H4 (cell line): ENCODE measurements around the gene LGALSL. TPM values are rescaled to one million over a fixed set of nuclear protein-coding genes. Genes with fewer than 3 reads are reported as not detected.
"Not testable (repeated sequence)": the region's sequence is repeated elsewhere in the genome, so short reads cannot be mapped to it uniquely, and the experiment has no call there.

ENCODE experiments used
- DNase-seq: peaks from one replicate; pipeline ENCODE4 v3.0.0-alpha.2; 2015; ENCODE audit warnings: low spot score
- total RNA-seq: library from RNA; depleted of rRNA; stranded (reverse); fragments of >200 nt; shearing (Covaris generic); gene quantifications from 2 replicates; pipeline ENCODE4 v1.2.3, GENCODE V29; 2014

The LGALSL gene
- total RNA-seq, 1 experiment from 2014 or later, result 5.0 TPM

DNA sequence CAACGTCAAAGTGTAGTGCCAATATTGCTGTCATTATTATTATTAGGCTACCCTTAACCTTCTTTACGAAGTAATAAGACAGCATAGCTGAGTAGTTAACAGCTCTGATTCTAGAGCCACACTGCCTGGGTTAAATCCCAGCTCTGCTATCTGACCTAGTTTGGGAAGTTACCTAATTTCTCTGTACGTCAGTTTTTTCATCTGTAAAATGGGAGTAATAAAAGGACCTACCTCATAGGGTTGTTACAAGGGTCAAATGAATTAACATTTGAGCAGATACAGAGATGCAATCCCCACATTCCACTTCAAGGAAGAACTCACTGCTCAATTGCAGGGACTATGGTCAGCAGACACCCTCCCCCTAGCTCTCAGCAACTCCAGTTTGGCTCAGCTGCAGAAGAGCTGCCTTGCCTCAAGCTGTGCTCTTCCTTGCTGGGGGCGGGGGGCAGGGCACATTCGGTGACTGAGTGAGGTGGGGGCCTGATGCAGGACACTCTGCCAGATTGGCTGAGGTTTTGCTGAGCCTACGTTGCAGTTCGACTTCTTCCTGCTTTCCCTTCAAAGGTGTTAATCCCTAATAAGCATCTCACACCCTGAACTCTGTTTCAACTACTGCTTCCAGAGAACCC, 11.0 kb upstream of the LGALSL start:
- no peak for DNase-seq

DNA sequence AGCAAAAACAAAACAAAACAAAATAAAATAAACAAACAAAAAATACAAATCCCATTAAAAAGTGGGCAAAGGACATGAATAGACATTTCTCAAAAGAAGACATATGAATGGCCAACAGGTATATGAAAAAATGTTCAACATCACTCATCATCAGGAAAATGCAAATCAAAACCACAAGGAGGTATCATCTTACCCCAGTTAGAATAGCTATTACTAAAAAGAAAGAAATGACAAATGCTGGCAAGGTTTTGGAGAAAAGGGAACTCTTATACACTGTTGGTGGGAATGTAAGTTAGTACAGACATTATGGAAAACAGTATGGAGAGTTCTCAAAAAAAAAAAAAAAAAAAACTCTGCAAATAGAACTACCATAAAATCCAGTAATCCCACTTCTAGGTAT, 8.0 kb upstream of the LGALSL start:
- not testable (repeated sequence) for DNase-seq

DNA sequence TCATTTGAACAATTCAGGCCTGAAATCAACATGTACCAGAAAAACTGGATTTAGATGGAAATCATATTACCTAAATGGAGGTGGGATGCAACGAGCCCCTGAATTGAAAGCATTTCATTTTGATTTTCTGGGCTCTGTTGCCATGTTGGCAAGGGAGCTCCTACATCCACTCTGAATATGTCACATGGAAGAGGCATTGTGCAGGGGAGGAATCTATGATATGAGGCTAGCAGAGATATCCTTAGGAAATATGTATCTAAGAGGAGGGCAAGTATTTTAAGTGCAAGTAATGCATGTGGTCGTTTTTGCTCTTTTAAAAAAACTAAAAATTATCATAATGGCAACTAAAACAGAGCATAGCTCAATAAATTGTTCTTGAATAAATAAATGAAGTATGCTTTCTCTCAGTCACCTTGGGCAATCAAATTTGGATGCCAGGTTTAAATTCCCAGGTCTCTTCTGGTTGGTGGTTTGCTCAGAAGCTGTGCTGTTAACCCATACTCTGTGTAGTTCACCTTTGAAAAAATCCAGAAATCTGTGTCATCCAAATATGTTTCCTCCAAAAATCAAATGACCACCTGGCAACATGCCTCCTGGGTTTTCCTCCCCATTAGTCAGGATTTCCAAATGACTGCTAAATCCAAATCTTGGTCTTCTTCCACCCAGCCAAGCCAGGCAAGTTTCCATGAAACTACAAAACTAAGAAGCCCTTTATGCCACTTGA, 6.5 kb upstream of the LGALSL start:
- no peak for DNase-seq

DNA sequence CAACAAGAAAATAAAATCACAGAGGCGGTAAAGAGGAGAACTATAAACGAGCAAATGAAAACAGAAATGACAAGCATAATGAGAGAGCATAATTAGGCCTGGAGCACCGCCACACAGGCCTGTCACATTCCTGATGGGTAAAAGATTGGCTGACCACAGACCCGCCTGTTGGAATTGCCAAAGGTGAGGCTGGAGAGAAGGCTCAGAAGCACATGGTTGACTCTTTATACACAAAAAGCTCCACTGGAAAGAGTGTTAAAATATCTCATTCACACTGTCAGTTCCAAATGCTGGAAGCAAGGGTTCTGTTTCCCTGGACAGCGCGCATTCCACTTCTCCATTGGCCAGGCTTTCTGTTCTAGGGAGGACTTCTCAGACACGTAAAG, 5.9 kb upstream of the LGALSL start:
- DNase-seq, result no peak

DNA sequence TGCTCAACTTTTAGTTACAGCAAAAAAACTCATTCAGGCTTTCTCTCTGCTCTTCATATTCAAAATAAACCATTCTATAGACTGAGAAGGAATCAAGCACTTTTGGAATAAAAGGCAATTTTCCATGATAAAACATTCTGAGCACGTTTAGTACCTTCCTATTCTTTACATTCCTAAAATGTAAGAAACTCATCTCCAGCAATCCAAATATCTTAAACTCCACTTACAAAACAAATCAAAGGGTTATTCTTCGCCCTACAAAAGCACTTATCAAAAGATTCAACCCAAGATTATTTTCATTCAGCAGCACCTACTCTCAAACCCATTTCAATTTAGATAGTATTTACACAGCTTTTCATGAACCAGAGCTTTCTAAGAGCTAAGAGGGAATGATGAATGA, 2.9 kb upstream of the LGALSL start:
- DNase-seq, result no peak

DNA sequence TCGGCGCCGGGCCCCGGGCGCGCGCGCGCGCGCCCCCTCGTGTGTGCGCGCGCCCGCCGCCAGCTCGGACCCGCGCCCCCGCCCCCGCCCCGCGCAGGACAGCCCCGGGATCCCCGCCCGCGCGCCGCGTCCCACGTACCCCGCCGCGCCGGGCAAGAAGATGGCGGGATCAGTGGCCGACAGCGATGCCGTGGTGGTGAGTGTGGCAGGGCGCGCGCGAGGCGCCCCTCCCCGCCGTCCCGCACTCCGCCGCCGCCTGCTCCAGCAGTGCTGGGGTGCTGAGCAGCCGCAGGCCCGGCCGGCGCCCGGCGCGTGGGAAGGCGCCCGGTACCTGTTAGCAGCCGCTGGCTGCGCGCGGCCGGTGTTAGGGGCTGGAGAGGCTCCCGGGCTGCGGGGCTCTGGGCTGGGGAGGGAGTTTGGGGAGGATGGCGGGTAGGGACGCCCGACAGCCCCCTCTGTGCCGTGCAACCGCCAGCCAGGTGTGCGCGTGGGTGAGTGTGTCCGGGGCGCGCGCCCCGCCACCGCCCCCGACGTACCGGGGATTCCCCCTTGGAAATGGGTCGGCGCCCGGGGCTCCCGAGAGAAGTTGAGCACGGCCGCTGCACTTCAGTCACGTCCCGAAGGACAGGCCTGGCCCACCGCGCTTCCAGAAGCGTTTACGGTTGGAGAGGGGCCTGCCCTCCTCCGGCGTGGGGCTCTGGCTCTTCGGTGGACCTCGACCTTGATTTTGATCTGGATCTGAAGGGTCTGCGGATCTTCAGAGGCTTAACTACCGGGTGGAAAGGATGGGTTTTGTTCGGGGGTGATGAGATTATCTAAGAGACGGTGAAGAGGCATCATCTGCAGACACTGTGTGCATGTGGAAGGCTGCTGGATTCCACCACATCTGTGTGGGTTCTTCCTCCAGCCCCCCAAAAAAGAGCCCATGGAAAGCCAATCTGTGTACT, 697 bp downstream of the LGALSL start:
- no peak for DNase-seq

DNA sequence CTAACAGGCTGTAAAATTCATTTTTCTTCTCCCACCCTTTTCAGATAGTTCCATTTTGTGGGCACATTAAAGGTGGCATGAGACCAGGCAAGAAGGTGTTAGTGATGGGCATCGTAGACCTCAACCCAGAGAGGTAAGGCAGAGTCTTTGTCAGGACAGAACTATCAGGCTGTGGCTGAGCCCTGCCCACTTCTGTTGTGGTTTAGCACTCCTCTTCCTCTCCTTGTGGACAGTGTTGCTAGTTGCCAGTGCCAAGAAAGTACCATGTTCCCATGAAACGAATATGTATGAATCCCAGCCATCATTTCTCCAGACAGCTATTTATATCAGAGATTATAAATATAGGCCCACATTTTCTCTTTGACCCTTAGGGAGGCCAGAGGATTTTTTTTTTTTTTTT, 1.6 kb downstream of the LGALSL start:
- DNase-seq, result no peak

DNA sequence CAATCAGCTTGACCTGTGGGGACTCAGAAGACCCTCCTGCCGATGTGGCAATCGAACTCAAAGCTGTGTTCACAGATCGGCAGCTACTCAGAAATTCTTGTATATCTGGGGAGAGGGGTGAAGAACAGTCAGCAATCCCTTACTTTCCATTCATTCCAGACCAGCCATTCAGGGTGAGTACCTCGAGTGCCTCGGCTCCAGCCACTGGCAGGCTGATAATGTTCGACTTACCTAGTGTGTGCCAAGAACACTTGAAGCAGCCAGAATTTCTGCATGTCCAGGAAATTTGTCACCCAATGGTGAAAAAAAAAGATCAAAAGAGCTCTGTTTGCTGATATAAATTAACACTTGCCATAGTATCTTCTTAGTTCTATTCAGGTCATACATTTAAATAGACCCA, 2.3 kb downstream of the LGALSL start:
- DNase-seq, result no peak

DNA sequence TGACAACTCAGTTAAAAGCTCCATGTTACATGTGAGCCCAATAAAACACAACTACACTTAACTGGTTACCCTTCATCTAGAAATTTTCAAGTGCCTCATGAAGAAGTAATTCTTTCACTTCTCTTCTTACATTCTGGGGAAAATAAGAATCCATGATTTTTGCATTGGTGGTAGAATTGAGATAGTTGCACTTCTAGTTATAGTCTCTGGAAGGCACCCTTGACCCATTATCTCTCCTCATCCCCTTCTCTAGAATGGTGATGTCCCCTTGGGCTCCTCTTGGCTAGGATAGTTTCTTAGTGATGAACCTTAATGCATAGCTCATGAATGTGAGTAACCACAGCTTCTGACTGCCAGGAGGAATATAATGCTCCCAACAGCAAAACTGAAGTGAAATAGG, 3.6 kb downstream of the LGALSL start:
- DNase-seq, result no peak

DNA sequence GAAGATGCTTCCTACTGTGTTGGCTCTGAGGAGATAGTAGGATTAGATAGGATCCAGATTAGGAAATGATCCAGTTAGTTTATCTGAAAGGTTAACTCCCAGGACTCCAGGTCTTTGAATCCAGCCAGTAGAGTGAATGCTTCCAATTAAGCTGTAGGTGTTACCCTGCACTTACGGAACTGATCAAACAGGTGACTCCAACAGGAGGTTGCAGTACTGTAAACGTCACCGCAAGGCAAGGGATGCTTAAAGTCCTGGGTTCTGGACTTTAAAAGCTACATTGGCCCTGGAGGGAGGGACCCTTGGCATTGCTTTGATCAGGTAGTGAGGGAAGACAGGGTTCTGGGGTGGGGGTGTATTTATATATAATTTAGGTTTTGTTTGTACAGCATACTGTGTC, 5.6 kb downstream of the LGALSL start:
- DNase-seq, result no peak

DNA sequence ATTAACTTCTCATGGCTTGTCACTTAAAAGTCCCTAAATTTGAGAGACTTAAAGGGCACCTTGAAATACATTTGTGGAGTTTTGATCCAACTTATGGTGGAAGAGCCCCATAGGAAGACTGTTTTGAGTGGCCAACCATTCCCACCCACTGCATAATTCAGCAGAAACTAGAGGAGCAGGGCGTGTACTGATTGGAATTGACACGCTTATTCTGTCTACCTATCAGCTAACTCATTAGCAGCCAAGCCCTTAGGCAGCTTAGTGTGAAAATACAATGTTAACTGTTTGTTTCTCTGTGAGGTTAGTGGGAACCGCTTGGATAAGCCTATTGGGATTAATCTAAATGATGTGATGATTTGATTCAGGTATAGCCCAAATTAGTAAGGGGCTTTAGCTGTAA, 6.4 kb downstream of the LGALSL start:
- no peak for DNase-seq

DNA sequence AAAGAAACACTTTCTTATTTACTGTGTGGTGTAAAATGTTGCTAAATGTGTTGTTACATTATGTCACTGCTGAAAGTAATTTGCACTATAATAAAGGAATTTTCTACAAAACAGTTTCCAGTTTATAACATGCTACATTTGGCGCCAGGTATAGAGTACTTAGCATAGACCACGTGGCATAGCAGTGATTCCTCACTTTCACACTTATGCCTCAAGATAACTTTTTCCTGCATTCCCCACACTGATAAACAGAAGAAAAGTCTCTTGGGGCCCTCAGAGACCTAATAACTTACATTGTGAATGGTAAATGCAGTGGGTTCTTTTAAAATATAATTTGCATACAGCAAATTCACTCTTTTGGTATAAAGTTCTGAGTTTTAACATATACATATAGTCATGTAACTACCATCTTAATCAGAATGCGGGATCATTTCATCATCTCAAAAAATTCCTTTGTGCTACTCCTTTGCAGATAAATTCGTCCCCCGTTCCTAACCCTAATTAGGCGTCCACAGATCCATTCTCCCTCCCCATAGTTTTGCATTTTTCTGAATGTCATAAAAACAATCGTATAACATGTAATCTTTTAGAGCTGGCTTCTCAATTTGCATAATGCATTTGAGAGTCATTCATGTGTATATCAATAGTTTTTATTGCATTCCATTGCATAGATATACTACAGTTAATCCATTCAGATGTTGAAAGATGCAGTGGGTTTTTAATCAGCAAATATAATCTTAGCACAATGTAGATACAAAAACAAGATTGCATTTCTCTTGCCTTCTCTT, 7.5 kb downstream of the LGALSL start:
- no peak for DNase-seq

DNA sequence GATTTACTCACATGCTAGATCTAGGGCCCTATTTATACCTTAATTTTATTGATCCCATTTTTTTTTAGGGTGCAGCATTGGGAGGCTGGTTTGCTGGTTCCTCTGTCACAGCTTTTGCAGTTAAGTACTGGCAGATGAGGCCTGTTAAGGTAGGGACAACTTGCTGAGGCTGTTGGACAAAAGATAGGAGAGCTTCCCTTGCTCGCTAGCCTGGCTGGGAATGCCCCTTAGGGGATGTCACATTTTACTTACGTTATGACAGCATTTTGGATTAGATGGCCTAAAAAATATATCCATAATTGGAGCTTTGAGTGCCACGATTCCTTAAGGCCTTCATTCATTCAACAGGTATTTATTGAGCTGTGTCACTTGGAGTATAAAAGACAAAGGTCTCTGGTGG, 8.2 kb downstream of the LGALSL start:
- no peak for DNase-seq

DNA sequence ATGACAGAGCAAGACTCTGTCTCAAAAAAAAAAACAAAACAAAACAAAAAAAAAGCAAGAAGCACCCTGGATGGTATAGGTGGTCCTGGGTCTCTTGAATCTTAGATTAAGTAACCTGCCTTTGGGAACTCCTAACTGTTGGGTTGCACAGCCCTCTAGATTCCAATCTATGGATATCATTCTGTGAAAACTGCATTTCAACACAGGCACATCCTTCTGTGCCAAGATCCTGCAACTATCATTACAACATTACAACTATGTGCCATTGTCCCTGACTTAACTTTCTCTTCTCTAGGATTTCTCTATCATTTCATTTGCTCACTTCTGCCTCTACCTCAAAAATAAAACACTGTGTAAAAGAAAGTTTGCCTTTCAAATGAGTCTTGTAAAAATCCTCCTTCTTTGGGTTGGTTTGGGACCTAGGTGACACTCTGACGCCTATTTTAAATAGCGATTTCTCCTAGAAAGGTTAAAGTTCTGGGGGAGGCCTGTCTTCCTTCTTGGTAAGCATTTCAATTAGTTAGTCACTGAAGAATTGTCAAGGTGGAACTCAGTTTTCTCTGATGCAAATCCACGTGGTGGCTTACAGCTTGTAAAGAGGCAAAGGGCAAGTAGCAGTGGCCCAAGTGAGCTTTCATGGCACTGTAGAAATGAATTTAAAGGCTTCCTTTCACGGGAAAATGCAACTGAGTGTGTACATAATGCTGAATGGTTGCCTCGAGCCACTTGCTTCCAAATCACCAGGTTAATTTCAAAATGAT, 9.2 kb downstream of the LGALSL start:
- no peak for DNase-seq

DNA sequence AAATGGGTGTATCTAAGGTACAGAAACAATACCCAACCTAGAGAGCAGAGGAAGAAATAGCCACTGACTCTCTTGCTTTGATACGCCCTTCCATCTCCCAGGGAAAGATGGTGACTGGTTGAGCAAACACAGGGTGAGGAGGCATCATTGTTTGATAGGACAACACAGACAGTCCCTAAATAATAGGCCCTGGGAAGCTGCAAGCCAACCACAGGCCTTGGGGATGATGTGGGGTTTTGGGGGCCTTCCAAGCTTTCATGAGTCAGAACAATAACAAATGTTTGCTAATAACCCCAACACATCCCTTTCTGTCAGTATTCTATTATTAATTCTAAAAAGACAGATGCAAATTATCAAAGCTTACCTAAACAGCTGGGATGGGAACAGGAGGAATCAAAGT, 9.8 kb downstream of the LGALSL start:
- DNase-seq, result no peak

DNA sequence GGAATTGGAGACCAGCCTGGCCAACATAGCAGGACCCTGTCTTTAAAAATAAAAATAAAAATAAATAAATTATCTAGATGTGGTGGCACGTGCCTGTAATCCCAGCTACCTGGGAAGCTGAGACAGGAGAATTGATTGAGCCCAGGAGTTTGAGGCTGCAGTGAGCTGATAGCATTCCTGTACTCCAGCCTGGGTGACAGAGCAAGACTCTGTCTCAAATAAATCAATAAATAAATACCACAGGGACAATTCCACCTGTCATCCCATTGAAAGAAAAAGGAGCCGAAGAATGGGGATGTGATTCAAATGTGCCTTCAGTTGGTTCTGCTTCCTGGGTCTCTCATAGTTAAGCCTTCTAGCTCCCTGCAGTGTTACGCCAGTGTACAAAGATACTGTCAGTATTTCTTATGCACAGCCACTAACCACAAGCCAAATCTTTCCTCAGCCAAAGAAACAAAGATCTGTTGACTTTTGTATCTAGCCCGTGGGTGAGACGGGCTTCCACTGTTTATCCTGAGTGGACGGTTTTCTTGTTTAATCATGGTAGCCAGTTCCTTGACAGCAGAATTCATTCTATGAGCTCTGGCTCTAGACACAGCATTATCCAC, 12.6 kb downstream of the LGALSL start:
- no peak for DNase-seq

DNA sequence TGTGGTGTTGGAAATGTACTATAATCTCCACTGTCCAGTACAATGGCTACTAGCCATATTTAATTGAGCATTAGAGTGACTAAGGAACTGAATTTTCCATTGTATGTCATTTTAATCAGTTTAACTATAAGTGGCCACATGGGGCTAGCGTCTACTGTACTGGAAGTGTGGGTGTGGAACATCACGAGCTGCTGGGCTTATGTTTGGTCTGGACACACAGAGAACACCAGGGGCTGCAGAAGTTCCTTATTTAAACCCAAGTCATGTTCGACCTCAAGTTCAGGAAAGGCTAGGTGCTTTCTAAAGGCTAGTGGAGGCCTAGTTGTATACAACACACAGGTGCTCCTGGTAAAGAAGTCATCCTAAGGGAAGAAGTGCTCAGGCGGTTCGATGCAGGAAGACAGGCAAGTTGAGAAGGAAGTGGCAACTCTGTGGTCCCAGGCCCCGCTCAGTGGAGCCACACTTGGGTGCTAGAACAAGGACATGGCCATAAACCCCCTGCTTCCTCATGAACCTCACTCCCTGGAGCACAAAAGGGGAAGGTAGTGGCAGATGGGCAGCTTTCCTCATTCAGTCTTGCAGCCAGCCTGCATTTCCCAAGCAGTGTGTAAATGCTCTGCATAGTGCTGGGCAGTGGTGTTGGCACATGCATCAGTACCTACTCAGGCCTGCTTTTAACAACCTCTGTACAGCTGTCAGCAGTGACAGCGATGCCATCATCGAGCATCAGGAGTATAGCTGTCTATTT, 13.3 kb downstream of the LGALSL start:
- no peak for DNase-seq

DNA sequence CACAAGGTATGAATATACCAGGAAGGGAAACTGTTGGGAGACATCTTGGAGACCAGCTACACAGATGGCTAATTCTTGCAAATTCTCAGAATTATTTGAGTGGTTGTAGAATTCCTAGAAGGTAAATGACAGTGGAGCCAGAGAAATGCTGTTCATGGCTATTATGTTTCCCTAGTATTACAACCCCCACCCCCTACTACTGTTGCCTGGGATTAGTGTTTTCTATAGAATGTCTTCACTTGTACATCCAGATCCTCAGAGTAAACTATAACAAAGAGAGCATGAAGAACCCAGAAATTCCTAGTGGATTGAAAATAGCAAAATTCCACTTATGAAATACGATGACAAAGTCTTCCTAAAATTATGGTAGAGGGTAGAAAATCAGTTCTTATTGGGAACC, 15.3 kb downstream of the LGALSL start:
- DNase-seq, result no peak

DNA sequence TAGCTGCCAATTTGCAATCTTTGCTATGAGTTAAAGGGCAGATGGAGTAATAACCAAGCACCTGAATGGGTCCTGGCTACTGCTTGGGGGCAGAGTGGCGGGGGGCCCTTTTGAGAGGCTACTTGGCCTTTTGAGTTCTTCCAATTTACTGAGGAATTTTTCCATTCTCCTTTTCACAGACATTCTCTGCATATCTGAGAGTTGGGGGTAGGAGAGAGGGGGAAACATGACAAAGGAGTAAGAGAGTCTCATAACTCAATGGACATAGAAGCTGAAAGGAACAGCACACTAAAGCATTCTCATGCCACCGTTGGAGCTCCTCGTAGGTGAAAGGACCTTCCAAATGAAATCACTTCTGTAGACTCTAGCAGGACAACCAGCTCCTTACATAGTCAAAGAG, 16.1 kb downstream of the LGALSL start:
- DNase-seq, result no peak

DNA sequence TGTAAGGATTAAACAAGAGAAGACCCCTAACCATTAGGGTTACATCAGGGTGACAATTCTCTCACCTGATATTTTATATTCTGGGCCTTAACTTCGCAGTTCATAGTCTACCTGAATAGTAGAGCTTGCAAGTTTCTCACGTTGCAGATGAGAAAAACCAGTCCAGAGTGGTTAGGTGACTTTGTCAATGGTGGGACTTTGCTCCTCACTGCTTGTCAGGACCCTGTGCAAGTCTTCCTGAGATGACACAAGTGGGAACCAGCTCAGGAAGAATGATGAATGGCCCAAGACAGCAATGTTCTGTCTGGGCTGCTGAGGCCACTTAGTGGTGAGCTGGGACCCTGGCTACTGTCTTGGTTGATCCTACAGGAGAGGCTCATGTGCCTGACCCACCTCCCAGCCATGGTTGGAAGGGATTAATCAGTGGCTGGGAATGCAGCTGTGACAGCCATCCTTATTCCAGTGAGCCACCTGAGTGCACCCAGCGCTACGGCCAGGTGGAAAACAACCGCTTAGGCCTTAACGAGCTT, 16.9 kb downstream of the LGALSL start:
- DNase-seq, result no peak
